Choroid plexus epithelial cell (primary cell): Measurements from ENCODE around the gene PUS7.
"Not testable (repeated sequence)": the region's sequence is repeated elsewhere in the genome, so short reads cannot be mapped to it uniquely, and the experiment has no call there.

Experiments
- DNase-seq: peaks from one replicate; pipeline ENCODE4 v3.0.0-alpha.2; 2010; ENCODE audit warnings: low read depth
- H3K4me3 ChIP-seq: 2 replicates; pipeline ENCODE4 v1.5.1; 2011; ENCODE audit warnings: low read depth, mild to moderate bottlenecking, control low read depth, low read length, moderate library complexity
- CTCF ChIP-seq: conservative IDR thresholded peaks from 2 replicates; pipeline ENCODE4 v1.5.1; 2011; ENCODE audit warnings: low read depth, mild to moderate bottlenecking, control low read depth, inconsistent platforms, low read length, moderate library complexity

Gene PUS7

GRCh38 chr7:105448181-105448580 is 73.9 kb downstream of the PUS7 start:
- H3K4me3 ChIP-seq, result no peak overlapping the region

GRCh38 chr7:105444342-105444987 is 77.6 kb downstream of the PUS7 start:
- no peak for DNase-seq
- H3K4me3 ChIP-seq, result no peak overlapping the region
- no peak for TF ChIP-seq CTCF

More at GRCh38 chr7:105448181-105448580, 73.9 kb downstream of the PUS7 start:
- DNase-seq, result no peak
- no peak for TF ChIP-seq CTCF

- H3K4me3 ChIP-seq, DNase-seq: not testable (repeated sequence)
These were observed 79.9 kb downstream of the PUS7 start for GRCh38 chr7:105442214-105442613.

- TF ChIP-seq CTCF, result no peak
- peak; percentile 48 for DNase-seq
These were observed 82.7 kb downstream of the PUS7 start for GRCh38 chr7:105439174-105439893.

GRCh38 chr7:105438847-105439173 is 83.3 kb downstream of the PUS7 start:
- DNase-seq, result no peak
- no peak overlapping the region for H3K4me3 ChIP-seq
- no peak for TF ChIP-seq CTCF

More at GRCh38 chr7:105439174-105439893, 82.7 kb downstream of the PUS7 start:
- H3K4me3 ChIP-seq, result no peak overlapping the region

GRCh38 chr7:105438254-105438653 is 83.8 kb downstream of the PUS7 start:
- H3K4me3 ChIP-seq, result no peak overlapping the region
- DNase-seq, result no peak
- no peak for TF ChIP-seq CTCF

GRCh38 chr7:105437356-105437755 is 84.7 kb downstream of the PUS7 start:
- DNase-seq, H3K4me3 ChIP-seq: not testable (repeated sequence)
